Fibroblast of skin of back (primary cell): Measurements from ENCODE around the gene ANXA2R.
"Not testable (repeated sequence)": the region's sequence is repeated elsewhere in the genome, so short reads cannot be mapped to it uniquely, and the experiment has no call there.

ENCODE experiments used
- DNase-seq: peaks from one replicate; pipeline ENCODE4 v3.0.0-alpha.2; 2013

ANXA2R gene

GRCh38 chr5:43060020-43060419, 19.9 kb upstream of the ANXA2R start:
- not testable (repeated sequence) for DNase-seq

GRCh38 chr5:43055098-43055497, 15.0 kb upstream of the ANXA2R start:
- not testable (repeated sequence) for DNase-seq

GRCh38 chr5:43051684-43052083, 11.6 kb upstream of the ANXA2R start:
- DNase-seq: no peak

- no peak for DNase-seq
These were observed 10.3 kb upstream of the ANXA2R start for GRCh38 chr5:43050384-43050783.

- DNase-seq: peak; percentile 51
These were observed 9.1 kb upstream of the ANXA2R start for GRCh38 chr5:43049236-43049635.

GRCh38 chr5:43046474-43046873, 6.4 kb upstream of the ANXA2R start:
- DNase-seq: no peak

GRCh38 chr5:43045236-43045635, 5.1 kb upstream of the ANXA2R start:
- no peak for DNase-seq

GRCh38 chr5:43044181-43044914, 4.2 kb upstream of the ANXA2R start:
- peak; percentile 40 for DNase-seq

- DNase-seq: no peak
These were observed 3.3 kb upstream of the ANXA2R start for GRCh38 chr5:43043400-43043756.

GRCh38 chr5:43042626-43043399, 2.7 kb upstream of the ANXA2R start:
- peak; percentile 74 for DNase-seq

GRCh38 chr5:43042176-43042625, 2.1 kb upstream of the ANXA2R start:
- DNase-seq: peak; percentile 79

- peak; percentile 79 for DNase-seq
These were observed 1.6 kb upstream of the ANXA2R start for GRCh38 chr5:43041669-43042175.

- DNase-seq: no peak
These were observed 1.1 kb upstream of the ANXA2R start for GRCh38 chr5:43041110-43041668.

- peak; percentile 85 for DNase-seq
These were observed 440 bp downstream of the ANXA2R start for GRCh38 chr5:43039471-43040286.

GRCh38 chr5:43039152-43039470, 1.0 kb downstream of the ANXA2R start:
- DNase-seq: no peak

- DNase-seq: peak; percentile 61
These were observed 1.6 kb downstream of the ANXA2R start for GRCh38 chr5:43038496-43038989.

- DNase-seq: peak; percentile 89
These were observed 2.3 kb downstream of the ANXA2R start for GRCh38 chr5:43037636-43038495.

GRCh38 chr5:43036856-43037635, 3.1 kb downstream of the ANXA2R start:
- peak; percentile 69 for DNase-seq

GRCh38 chr5:43036409-43036808, 3.7 kb downstream of the ANXA2R start:
- no peak for DNase-seq

GRCh38 chr5:43034591-43034968, 5.5 kb downstream of the ANXA2R start:
- peak; percentile 75 for DNase-seq
